K562 (cell line): ENCODE data around the gene SMAD4. TPM values are rescaled to one million over a fixed set of nuclear protein-coding genes. Genes with fewer than 3 reads are reported as not detected.
A peak's percentile ranks its signal among the peaks of the same experiment; 100 is the strongest.

Source experiments
- AFF1 ChIP-seq, 2 experiments: fragments of 450-650 bp; IDR thresholded peaks; 2 replicates each; pipeline ENCODE4 v1.6.1; 2018; ENCODE audit warnings: mild to moderate bottlenecking in 2 of 2, low read depth in 1 of 2; ENCODE audit not compliant: partially characterized antibody in 2 of 2
- E4F1 ChIP-seq: fragments of 250-450 bp; sonication (Bioruptor Pico); IDR thresholded peaks from 2 replicates; pipeline ENCODE4 v1.5.0; 2021; ENCODE audit warnings: mild to moderate bottlenecking, borderline replicate concordance
- FOXK2 ChIP-seq, 2 experiments: fragments of 450-650 bp; IDR thresholded peaks in 1 of 2; conservative IDR thresholded peaks in 1 of 2; 2 replicates each; pipeline ENCODE4 v1.6.1; 2016; ENCODE audit warnings: low read depth in 2 of 2, mild to moderate bottlenecking in 1 of 2
- L3MBTL2 ChIP-seq: fragments of 450-650 bp; IDR thresholded peaks from 2 replicates; pipeline ENCODE4 v1.6.1; 2016; ENCODE audit warnings: mild to moderate bottlenecking, moderate library complexity
- NR2C2 ChIP-seq, 2 experiments: fragments of 200-800 bp in 1 of 2; sonication (Bioruptor generic) in 1 of 2; sonication (generic) in 1 of 2; formaldehyde crosslinking in 1 of 2; IDR thresholded peaks; 2 replicates each; pipeline versions ENCODE4 v1.6.1 to v1.8.0; 2016 to 2022; ENCODE audit warnings: mild to moderate bottlenecking in 1 of 2, missing compliant biosample characterization in 1 of 2, missing genetic modification characterization in 1 of 2, missing genetic modification reagents in 1 of 2
- NRF1 ChIP-seq, 2 experiments: fragments of 450-650 bp; IDR thresholded peaks in 1 of 2; conservative IDR thresholded peaks in 1 of 2; 2 replicates each; pipeline ENCODE4 v1.6.1; 2014; ENCODE audit warnings: mild to moderate bottlenecking in 2 of 2
- POLR2A ChIP-seq: fragments of 450-650 bp; conservative IDR thresholded peaks from 2 replicates; pipeline ENCODE4 v1.6.1; 2016
- POLR2G ChIP-seq: fragments of 200-400 bp; formaldehyde crosslinking; IDR thresholded peaks from 2 replicates; pipeline ENCODE4 v1.6.1; 2017; ENCODE audit warnings: low read depth, mild to moderate bottlenecking, antibody characterized with exemption, low read length, moderate library complexity
- REST ChIP-seq, 2 experiments: fragments of 450-650 bp; formaldehyde crosslinking in 1 of 2; IDR thresholded peaks; 2 replicates each; pipeline versions ENCODE4 v1.4.0 to v1.6.1; 2014 to 2020; ENCODE audit warnings: mild to moderate bottlenecking in 2 of 2, borderline replicate concordance in 1 of 2, low read depth in 1 of 2
- SUPT5H ChIP-seq: fragments of 450-650 bp; IDR thresholded peaks from 2 replicates; pipeline ENCODE4 v1.6.1; 2016
- polyA plus RNA-seq, 8 experiments: library from polyadenylated mRNA; depleted of rRNA in 4 of 8; stranded (reverse) in 5 of 8; unstranded in 3 of 8; fragments of >200 nt; fragmentation: Nextera tagmentation in 2 of 8; fragmentation: Illumina TruSeq in 1 of 8; extraction: Ambion mirVana in 2 of 8; extraction: Trizol in 1 of 8; gene quantifications; 2 replicates each; pipeline versions ENCODE4 v1.2.1 to v1.2.3, GENCODE V29; 2011 to 2014; ENCODE audit warnings: inconsistent platforms in 1 of 8, missing spikeins in 1 of 8
- total RNA-seq, 7 experiments: library from RNA; depleted of rRNA in 6 of 7; stranded (reverse); fragments of >200 nt in 6 of 7; fragmentation: Illumina TruSeq in 2 of 7; extraction: Trizol in 2 of 7; gene quantifications; 2 replicates each; pipeline versions ENCODE4 v1.2.1 to v1.2.3, GENCODE V29; 2011 to 2021; ENCODE audit warnings: low replicate concordance in 1 of 7

Gene SMAD4
- total and polyA plus RNA-seq, 9 of the 15 experiments (the other 6 are each of a cell fraction or from before 2014, with no cell fraction given), result 5.7 to 55.0 (median 39.4) TPM

- TF ChIP-seq REST (IDR thresholded peaks at IDR 0.05; ENCODE audit: borderline replicate concordance), result peak; percentile 53
- peak; percentile 23; the same call in 1 of the 2 replicates for TF ChIP-seq REST (CRISPR knock-in tag; IDR thresholded peaks at IDR 0.05; ENCODE audit: low read depth)
- TF ChIP-seq SUPT5H, result peak; percentile 88
- peak in 1 of 2 experiments; percentile 39 for TF ChIP-seq AFF1 (IDR thresholded peaks at IDR 0.05; ENCODE audit: low read depth in 1 of 2, partially characterized antibody in 2 of 2)
- peak; percentile 97 to 98 for TF ChIP-seq NRF1 (conservative IDR thresholded peaks at IDR 0.05 in 1 of 2, IDR thresholded peaks at IDR 0.05 in 1 of 2)
- peak; percentile 64 to 81 for TF ChIP-seq FOXK2 (conservative IDR thresholded peaks at IDR 0.05 in 1 of 2, IDR thresholded peaks at IDR 0.05 in 1 of 2; ENCODE audit: low read depth in 2 of 2)
- TF ChIP-seq POLR2A, result peak; percentile 91
- TF ChIP-seq POLR2G, result peak; percentile 95
- TF ChIP-seq E4F1 (CRISPR knock-in tag), result no peak
- TF ChIP-seq NR2C2 (CRISPR knock-in tag; IDR thresholded peaks at IDR 0.05), result no peak
- TF ChIP-seq NR2C2 (tag; IDR thresholded peaks at IDR 0.05), result peak; percentile 88
- TF ChIP-seq L3MBTL2, result peak; percentile 81; the same call in 1 of the 2 replicates
Observed at GRCh38 chr18:51029694-51030536, at the start of gene SMAD4 (continued).
